Measurements from ENCODE around the gene FGFR3.

GRCh38 chr4:1758306-1759121 lies 34.6 kb upstream of the FGFR3 start:
- TF ChIP-seq POLR2AphosphoS5 (IDR thresholded peaks at IDR 0.05) = no peak
- TF ChIP-seq CTCF (IDR thresholded peaks at IDR 0.05) = no peak
- TF ChIP-seq POLR2A (IDR thresholded peaks at IDR 0.05) = no peak
